B cell (primary cell): ENCODE measurements around the gene CWC27.

Experiments
- CTCF ChIP-seq: fragments of 200-600 bp; IDR thresholded peaks from one replicate; pipeline ENCODE4 v1.8.0; 2022; ENCODE audit warnings: antibody characterized with exemption, mild to moderate bottlenecking
- EZH2 ChIP-seq: IDR thresholded peaks from 2 replicates; pipeline ENCODE4 v1.6.1; 2012; ENCODE audit warnings: borderline replicate concordance, low read depth, mild to moderate bottlenecking, moderate library complexity, low read length; ENCODE audit not compliant: insufficient read depth, poor library complexity, severe bottlenecking

DNA sequence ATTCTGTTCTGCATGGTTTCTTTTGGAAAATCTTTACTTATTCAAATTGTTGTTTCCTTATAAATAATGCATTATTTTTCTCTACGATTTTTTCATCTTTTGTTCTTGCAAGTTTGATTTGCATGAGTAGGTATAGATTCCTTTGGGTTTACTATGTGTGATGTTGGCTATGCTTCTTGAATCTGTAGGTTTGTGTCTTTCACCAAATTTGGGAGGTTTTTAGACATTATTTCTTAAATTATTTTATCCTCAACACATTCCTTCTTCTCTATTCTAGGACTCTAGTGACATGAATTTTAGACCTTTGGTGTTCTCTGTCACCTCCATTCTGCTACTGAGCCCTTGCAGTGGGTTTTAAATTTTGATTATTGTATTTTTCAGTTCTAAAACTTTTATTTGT is 219.0 kb downstream of the CWC27 start:
- TF ChIP-seq CTCF, result no peak
- no peak for TF ChIP-seq EZH2
